Ecto neural progenitor cell (in vitro differentiated cells): ENCODE results near the gene ZMYND8.

Experiments
- DNase-seq: peaks from one replicate; pipeline ENCODE4 v3.0.0-alpha.2; 2018; ENCODE audit warnings: low spot score

Gene ZMYND8

GRCh38 chr20:47332381-47333206 is 23.9 kb downstream of the ZMYND8 start:
- no peak for DNase-seq

- no peak for DNase-seq
Observed at GRCh38 chr20:47330933-47331708, 25.4 kb downstream of the ZMYND8 start.

GRCh38 chr20:47330071-47330470 is 26.4 kb downstream of the ZMYND8 start:
- DNase-seq = no peak

- no peak for DNase-seq
Observed at GRCh38 chr20:47328129-47328528, 28.4 kb downstream of the ZMYND8 start.

GRCh38 chr20:47327711-47328110 is 28.8 kb downstream of the ZMYND8 start:
- DNase-seq = no peak

GRCh38 chr20:47326658-47327268 is 29.7 kb downstream of the ZMYND8 start:
- no peak for DNase-seq

- DNase-seq = no peak
Observed at GRCh38 chr20:47325242-47325641, 31.3 kb downstream of the ZMYND8 start.

GRCh38 chr20:47320990-47321805 is 35.3 kb downstream of the ZMYND8 start:
- DNase-seq = no peak

- peak; percentile 67 for DNase-seq
Observed at GRCh38 chr20:47319517-47320252, 36.8 kb downstream of the ZMYND8 start.

- peak; percentile 75 for DNase-seq
Observed at GRCh38 chr20:47318586-47319516, 37.6 kb downstream of the ZMYND8 start.

- no peak for DNase-seq
Observed at GRCh38 chr20:47318027-47318585, 38.4 kb downstream of the ZMYND8 start.

GRCh38 chr20:47317127-47317895 is 39.2 kb downstream of the ZMYND8 start:
- DNase-seq = no peak

GRCh38 chr20:47316776-47317126 is 39.7 kb downstream of the ZMYND8 start:
- DNase-seq = no peak

GRCh38 chr20:47315339-47316056 is 41.0 kb downstream of the ZMYND8 start:
- no peak for DNase-seq

- DNase-seq = no peak
Observed at GRCh38 chr20:47314647-47315338, 41.7 kb downstream of the ZMYND8 start.

GRCh38 chr20:47311967-47312681 is 44.4 kb downstream of the ZMYND8 start:
- no peak for DNase-seq

GRCh38 chr20:47311211-47311610 is 45.3 kb downstream of the ZMYND8 start:
- no peak for DNase-seq
